H1 (cell line): ENCODE measurements around the gene TAB3. TPM values are rescaled to one million over a fixed set of nuclear protein-coding genes. Genes with fewer than 3 reads are reported as not detected.

ENCODE experiments used
- CTCF ChIA-PET: fragments of 300-600 bp; sonication (Branson Sonifier 250); formaldehyde crosslinking; loops from one replicate; lab custom pipeline; 2021; ENCODE audit not compliant: partially characterized antibody; lab: Charles Lee
- POLR2A ChIA-PET: fragments of 300-600 bp; sonication (Branson Sonifier 250); formaldehyde crosslinking; loops from one replicate; lab custom pipeline; 2021; ENCODE audit warnings: inconsistent platforms; ENCODE audit not compliant: partially characterized antibody; lab: Charles Lee
- DNase-seq, 2 experiments: peaks; one replicate each; pipeline versions ENCODE4 v3.0.0 to v3.0.0-alpha.2; 2010 to 2022; ENCODE audit warnings: low spot score in 2 of 2, low read depth in 1 of 2, mixed read lengths in 1 of 2
- FAIRE-seq: peaks from 2 replicates; lab custom pipeline; 2011; peaks lifted over from hg19 to GRCh38; lab: Jason Lieb, UNC
- H2AFZ ChIP-seq: 2 replicates; pipeline ENCODE4 v1.8.1; 2012; ENCODE audit warnings: low read length, inconsistent platforms
- H2AK5ac ChIP-seq: 2 replicates; pipeline ENCODE4 v1.6.1; 2013; ENCODE audit warnings: low read depth, low read length
- H2BK120ac ChIP-seq: replicated peaks from 2 replicates; pipeline ENCODE3; 2013; ENCODE audit warnings: low read depth, low read length, inconsistent platforms
- H2BK12ac ChIP-seq: 2 replicates; pipeline ENCODE4 v1.6.1; 2013; ENCODE audit warnings: low read depth, low read length
- H2BK15ac ChIP-seq: 2 replicates; pipeline ENCODE4 v1.6.1; 2013; ENCODE audit warnings: low read length
- H2BK20ac ChIP-seq: 2 replicates; pipeline ENCODE4 v1.6.1; 2013; ENCODE audit warnings: low read length
- H2BK5ac ChIP-seq: 2 replicates; pipeline ENCODE4 v1.6.1; 2013; ENCODE audit warnings: low read depth, low read length
- H3K14ac ChIP-seq: 2 replicates; pipeline ENCODE4 v1.6.1; 2013; ENCODE audit warnings: inconsistent platforms; ENCODE audit not compliant: insufficient read length
- H3K18ac ChIP-seq: 2 replicates; pipeline ENCODE4 v1.6.1; 2013; ENCODE audit warnings: low read length; ENCODE audit errors: extremely low read depth
- H3K23ac ChIP-seq: 2 replicates; pipeline ENCODE4 v1.6.1; 2013; ENCODE audit warnings: inconsistent platforms; ENCODE audit not compliant: insufficient read length
- H3K23me2 ChIP-seq: 2 replicates; pipeline ENCODE4 v1.6.1; 2013; ENCODE audit warnings: low read depth, low read length
- H3K27ac ChIP-seq: 2 replicates; pipeline ENCODE4 v1.6.1; 2011; ENCODE audit warnings: low read depth, low read length, inconsistent platforms
- H3K27me3 ChIP-seq, 4 experiments: replicated peaks in 1 of 4; 1 replicate in 1 of 4; 2 replicates in 3 of 4; pipeline versions ENCODE4 v1.6.1 to v1.8.1; 2011 to 2013; ENCODE audit warnings: low read length in 3 of 4, mild to moderate bottlenecking in 3 of 4, inconsistent platforms in 2 of 4, mixed read lengths in 2 of 4, moderate library complexity in 1 of 4; ENCODE audit not compliant: control insufficient read depth in 3 of 4, insufficient read depth in 3 of 4; ENCODE audit errors: extremely low read depth in 1 of 4
- H3K36me3 ChIP-seq, 4 experiments: 2 replicates each; pipeline versions ENCODE4 v1.6.1 to v1.8.1; 2011 to 2013; ENCODE audit warnings: mild to moderate bottlenecking in 4 of 4, low read length in 3 of 4, moderate library complexity in 2 of 4, control low read depth in 1 of 4, inconsistent platforms in 1 of 4; ENCODE audit not compliant: insufficient read depth in 4 of 4, control insufficient read depth in 2 of 4
- H3K4ac ChIP-seq: replicated peaks from 2 replicates; pipeline ENCODE3; 2013; ENCODE audit warnings: low read length, low read depth, mixed read lengths, inconsistent platforms; ENCODE audit not compliant: insufficient read length
- H3K4me1 ChIP-seq, 4 experiments: replicated peaks in 1 of 4; 1 replicate in 1 of 4; 2 replicates in 3 of 4; pipeline versions ENCODE4 v1.6.1 to v1.8.1; 2011 to 2013; ENCODE audit warnings: low read length in 3 of 4, inconsistent platforms in 2 of 4, mixed read lengths in 1 of 4; ENCODE audit not compliant: insufficient read depth in 4 of 4, control insufficient read depth in 3 of 4
- H3K4me2 ChIP-seq, 2 experiments: 2 replicates each; pipeline versions ENCODE4 v1.6.1 to v1.8.1; 2011 to 2013; ENCODE audit warnings: low read depth in 2 of 2, low read length in 2 of 2, control low read depth in 1 of 2, inconsistent platforms in 1 of 2, mild to moderate bottlenecking in 1 of 2; ENCODE audit not compliant: insufficient read depth in 1 of 2
- H3K4me3 ChIP-seq, 4 experiments: fragments of 200-600, 300-600 bp in 1 of 4; sonication (generic), shearing (Covaris generic), sonication (Bioruptor Twin) in 1 of 4; 2 replicates each; pipeline versions ENCODE4 v1.5.1 to v1.8.1; 2011 to 2016; ENCODE audit warnings: low read length in 4 of 4, low read depth in 3 of 4, control low read depth in 2 of 4, inconsistent platforms in 2 of 4, mild to moderate bottlenecking in 2 of 4, mixed read lengths in 1 of 4, moderate library complexity in 1 of 4; ENCODE audit not compliant: insufficient read depth in 2 of 4; ENCODE audit errors: extremely low read depth in 1 of 4
- H3K56ac ChIP-seq: replicated peaks from 2 replicates; pipeline ENCODE3; 2013; ENCODE audit warnings: low read depth, mild to moderate bottlenecking, mixed read lengths, low read length, inconsistent platforms; ENCODE audit not compliant: insufficient read length
- H3K79me1 ChIP-seq: 2 replicates; pipeline ENCODE4 v1.6.1; 2013; ENCODE audit warnings: low read depth, low read length, control low read depth
- H3K79me2 ChIP-seq, 2 experiments: 2 replicates each; pipeline versions ENCODE4 v1.6.1 to v1.8.1; 2012 to 2013; ENCODE audit warnings: low read length in 2 of 2, mild to moderate bottlenecking in 2 of 2, inconsistent platforms in 1 of 2; ENCODE audit not compliant: insufficient read depth in 2 of 2, control insufficient read depth in 1 of 2
- H3K9ac ChIP-seq, 4 experiments: replicated peaks in 1 of 4; 1 replicate in 1 of 4; 2 replicates in 3 of 4; pipeline versions ENCODE4 v1.6.1 to v1.8.1; 2011 to 2013; ENCODE audit warnings: low read depth in 3 of 4, low read length in 3 of 4, control low read depth in 2 of 4, mild to moderate bottlenecking in 2 of 4, moderate library complexity in 2 of 4, inconsistent platforms in 1 of 4; ENCODE audit errors: extremely low read depth in 1 of 4
- H3K9me3 ChIP-seq, 2 experiments: 2 replicates each; pipeline versions ENCODE4 v1.6.1 to v1.8.1; 2012 to 2013; ENCODE audit warnings: mild to moderate bottlenecking in 2 of 2, moderate library complexity in 2 of 2, control low read depth in 1 of 2, inconsistent platforms in 1 of 2, low read depth in 1 of 2, low read length in 1 of 2, mixed read lengths in 1 of 2; ENCODE audit not compliant: insufficient read depth in 2 of 2
- H4K20me1 ChIP-seq, 2 experiments: replicated peaks in 1 of 2; 2 replicates each; pipeline versions ENCODE3 to v1.8.1; 2011 to 2013; ENCODE audit warnings: inconsistent platforms in 2 of 2, low read length in 2 of 2, mild to moderate bottlenecking in 1 of 2; ENCODE audit not compliant: insufficient read depth in 2 of 2, control insufficient read depth in 1 of 2
- H4K5ac ChIP-seq: 2 replicates; pipeline ENCODE4 v1.6.1; 2013; ENCODE audit warnings: low read length, low read depth, mixed read lengths, inconsistent platforms; ENCODE audit not compliant: insufficient read length
- H4K8ac ChIP-seq: 2 replicates; pipeline ENCODE4 v1.8.0; 2013; ENCODE audit warnings: mild to moderate bottlenecking, moderate library complexity, low read length, inconsistent platforms; ENCODE audit not compliant: insufficient read depth; ENCODE audit errors: extremely low read depth
- H4K91ac ChIP-seq: replicated peaks from 2 replicates; pipeline ENCODE3; 2013; ENCODE audit warnings: low read length, mixed read lengths, inconsistent platforms; ENCODE audit not compliant: insufficient read length
- GTF2F1 ChIP-seq: IDR thresholded peaks from 2 replicates; pipeline ENCODE4 v1.6.1; 2012; ENCODE audit warnings: low read depth, low read length, improper control_type of control experiment, borderline replicate concordance
- POU5F1 ChIP-seq: IDR thresholded peaks from 2 replicates; pipeline ENCODE4 v1.6.1; 2011; ENCODE audit warnings: low read depth, mild to moderate bottlenecking, low read length, moderate library complexity
- RBBP5 ChIP-seq: IDR thresholded peaks from 2 replicates; pipeline ENCODE4 v1.7.1; 2012; ENCODE audit warnings: low read depth, mild to moderate bottlenecking, inconsistent platforms, low read length, moderate library complexity, borderline replicate concordance
- RFX5 ChIP-seq: IDR thresholded peaks from 2 replicates; pipeline ENCODE4 v1.6.1; 2011; ENCODE audit warnings: low read depth, low read length, improper control_type of control experiment, borderline replicate concordance
- RNF2 ChIP-seq: fragments of 200-900, 300-1000 bp; sonication (generic); IDR thresholded peaks from 2 replicates; pipeline ENCODE4 v1.7.1; 2016; ENCODE audit warnings: borderline replicate concordance, low read depth, mild to moderate bottlenecking, antibody characterized with exemption, low read length; ENCODE audit not compliant: poor library complexity, severe bottlenecking; ENCODE audit errors: missing control alignments
- WGBS, 2 experiments: shearing (Covaris generic) in 1 of 2; methylation state at CpG; one replicate each; pipeline versions ENCODE4 v1.1.6 to v1.1.7; 2013 to 2015; ENCODE audit warnings: low lambda C conversion rate in 2 of 2, mixed read lengths in 2 of 2, inconsistent platforms in 1 of 2, low coverage in 1 of 2, missing lambda C conversion rate in 1 of 2; ENCODE audit not compliant: insufficient replicate concordance in 2 of 2, insufficient coverage in 1 of 2, insufficient read length in 1 of 2; ENCODE audit errors: extremely low coverage in 1 of 2, missing lambda C conversion rate in 1 of 2; 5-methylcytosine and 5-hydroxymethylcytosine counted together
- polyA plus RNA-seq, 7 experiments: library from polyadenylated mRNA; depleted of rRNA in 3 of 7; stranded (reverse) in 5 of 7; unstranded in 2 of 7; fragments of >200 nt in 5 of 7; fragments of 200-250 nt in 2 of 7; gene quantifications; 1 replicate in 5 of 7; 2 replicates in 1 of 7; 4 replicates in 1 of 7; pipeline versions ENCODE4 v1.2.1 to v1.2.3, GENCODE V29; 2011 to 2013; ENCODE audit warnings: missing spikeins in 2 of 7, mixed read lengths in 2 of 7
- total RNA-seq: library from RNA; stranded (reverse); fragmentation: NEBNext Ultra II Directional; extraction: Animal tissue kit (Norgen Biotek cat#: 25700); gene quantifications from 2 replicates; pipeline ENCODE4 v1.2.1, GENCODE V29; 2021

The TAB3 gene
- total and polyA plus RNA-seq, 2 of the 8 experiments (the other 6 are each of a cell fraction or from before 2014, with no cell fraction given), result 12.7 to 12.9 TPM

GRCh38 chrX:30887721-30888120, 1.3 kb downstream of the TAB3 start:
- H3K23me2 ChIP-seq, result peaks cover 2% of the 10 kb centered on the region; the same call in 1 of the 2 replicates
- H4K91ac ChIP-seq, result no peak overlapping the region
- H4K20me1 ChIP-seq, result no peaks in the 10 kb centered on the region
- no peak overlapping the region for H2BK20ac ChIP-seq
- H3K23ac ChIP-seq, result no peak overlapping the region
- peak overlapping the region in 1 of 4 experiments; percentile 90; a peak in 2 of 8 replicates for H3K4me3 ChIP-seq
- ChIA-PET POLR2A (no interaction called here), CTCF (interaction anchor here (0.6 to 1.8 kb wide), 3 partner anchors 23 to 209 kb away, joined by 3 to 5 read pairs (median 4); no protein-coding TSS in a partner anchor)
- H2AK5ac ChIP-seq, result no peak overlapping the region
- no peak overlapping the region for H4K5ac ChIP-seq
- no peak overlapping the region for H2BK120ac ChIP-seq
- H3K9ac ChIP-seq, result no peak overlapping the region
- H3K18ac ChIP-seq, result no peak overlapping the region
- FAIRE-seq (no peak), DNase-seq (no peak)
- H3K9me3 ChIP-seq, result no peaks in the 10 kb centered on the region
- WGBS, 2 experiments, result 82% methylated on average over 3 of the region's 4 CpGs; no CpG with 5 or more reads in 1 of the 2 experiments
- no peak overlapping the region for H2BK5ac ChIP-seq
- no peak overlapping the region for H4K8ac ChIP-seq
- H3K79me2 ChIP-seq, result peaks cover 0 to 54% of the 10 kb centered on the region in 2 experiments; a peak in 2 of 4 replicates
- no peak overlapping the region for H2AFZ ChIP-seq
- no peak overlapping the region for H2BK15ac ChIP-seq
- no peaks in the 10 kb centered on the region for H3K27me3 ChIP-seq
- H3K79me1 ChIP-seq, result no peaks in the 10 kb centered on the region
- no peaks in the 10 kb centered on the region for H3K36me3 ChIP-seq
- peak overlapping the region; percentile 71 to 90; a peak in 3 of 4 replicates for H3K4me2 ChIP-seq
- H3K4me1 ChIP-seq, result no peaks in the 10 kb centered on the region
- H3K4ac ChIP-seq, result no peak overlapping the region
- no peak overlapping the region for H3K27ac ChIP-seq
- no peak overlapping the region for H3K56ac ChIP-seq
- H3K14ac ChIP-seq, result no peak overlapping the region
- TF ChIP-seq RBBP5, result no peak
- no peak for TF ChIP-seq RFX5
- TF ChIP-seq GTF2F1, result no peak
- no peak for TF ChIP-seq POU5F1
- TF ChIP-seq RNF2, result no peak
- H2BK12ac ChIP-seq, result no peak overlapping the region
